IPS DF 19.7 (cell line): Measurements from ENCODE around the gene CRMP1.

Experiments used
- DNase-seq: peaks from one replicate; pipeline ENCODE4 v3.0.0-alpha.2; 2013; ENCODE audit warnings: low read depth, low spot score

Gene CRMP1

GRCh38 chr4:5893004-5893580 is at the start of gene CRMP1:
CRMP1 (minus strand) TSS chr4:5893086; CDS start chr4:5892969, 117 bp downstream.
- no peak for DNase-seq

- no peak for DNase-seq
Measured at GRCh38 chr4:5941601-5942000, 48.7 kb upstream of the CRMP1 start.

- DNase-seq = peak; percentile 40
Measured at GRCh38 chr4:5940470-5941203, 47.8 kb upstream of the CRMP1 start.

GRCh38 chr4:5933996-5934831 is 41.3 kb upstream of the CRMP1 start:
- DNase-seq = no peak

- no peak for DNase-seq
Measured at GRCh38 chr4:5933116-5933515, 40.2 kb upstream of the CRMP1 start.

GRCh38 chr4:5932035-5932568 is 39.2 kb upstream of the CRMP1 start:
- DNase-seq = no peak

- DNase-seq = no peak
Measured at GRCh38 chr4:5931526-5931925, 38.6 kb upstream of the CRMP1 start.

GRCh38 chr4:5930876-5931275 is 38.0 kb upstream of the CRMP1 start:
- DNase-seq = no peak

GRCh38 chr4:5930456-5930855 is 37.6 kb upstream of the CRMP1 start:
- no peak for DNase-seq

GRCh38 chr4:5928844-5929420 is 36.0 kb upstream of the CRMP1 start:
- no peak for DNase-seq

- no peak for DNase-seq
Measured at GRCh38 chr4:5928274-5928673, 35.4 kb upstream of the CRMP1 start.

- DNase-seq = no peak
Measured at GRCh38 chr4:5927747-5928146, 34.9 kb upstream of the CRMP1 start.

- DNase-seq = no peak
Measured at GRCh38 chr4:5927116-5927515, 34.2 kb upstream of the CRMP1 start.

GRCh38 chr4:5926598-5926997 is 33.7 kb upstream of the CRMP1 start:
- no peak for DNase-seq

GRCh38 chr4:5925419-5926200 is 32.7 kb upstream of the CRMP1 start:
- DNase-seq = no peak

- no peak for DNase-seq
Measured at GRCh38 chr4:5924461-5925125, 31.7 kb upstream of the CRMP1 start.

GRCh38 chr4:5923376-5923775 is 30.5 kb upstream of the CRMP1 start:
- no peak for DNase-seq

GRCh38 chr4:5922556-5922955 is 29.7 kb upstream of the CRMP1 start:
- DNase-seq = no peak

- DNase-seq = no peak
Measured at GRCh38 chr4:5921981-5922380, 29.1 kb upstream of the CRMP1 start.

- DNase-seq = no peak
Measured at GRCh38 chr4:5921101-5921980, 28.5 kb upstream of the CRMP1 start.
